ENCODE data around the gene SLC11A1. TPM values are rescaled to one million over a fixed set of nuclear protein-coding genes. Genes with fewer than 3 reads are reported as not detected.

SLC11A1 gene
- total RNA-seq, 2 experiments from 2014 or later = 0.13 to 0.23 TPM

DNA sequence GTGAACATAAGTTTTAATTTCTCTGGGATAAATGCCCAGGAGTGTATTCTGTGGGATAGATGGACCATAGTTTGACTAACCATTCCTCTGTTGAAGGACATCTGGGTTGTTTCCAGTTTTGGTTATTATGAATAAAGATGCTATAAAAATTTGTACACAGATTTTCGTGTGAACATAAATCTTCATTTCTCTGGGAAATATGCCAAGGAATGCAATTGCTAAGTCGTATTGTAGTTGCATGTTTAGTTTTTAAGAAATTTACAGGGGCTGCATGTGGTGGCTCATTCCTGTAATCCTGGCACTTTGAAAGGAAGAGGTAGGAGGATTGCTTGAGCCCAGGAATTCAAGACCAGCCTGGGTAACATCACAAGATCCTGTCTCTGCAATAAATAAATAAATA lies 6.9 kb upstream of the SLC11A1 start:
- no peak overlapping the region for H3K27ac Mint-ChIP-seq
- no peak for DNase-seq
- ChIA-PET CTCF (interaction anchor here (1.7 kb wide), 1 partner anchor 18 kb away, joined by 8 read pairs; the partner anchor contains the start of gene CATIP), POLR2A (no interaction called here)
- no peak for ATAC-seq
- H3K9me3 Mint-ChIP-seq = no peaks in the 10 kb centered on the region
- no peaks in the 10 kb centered on the region for H3K36me3 Mint-ChIP-seq (ENCODE audit: low read depth)
- no peaks in the 10 kb centered on the region for H3K27me3 Mint-ChIP-seq
- H3K4me1 Mint-ChIP-seq (ENCODE audit: low read depth) = no peaks in the 10 kb centered on the region
- H3K4me3 Mint-ChIP-seq = no peak overlapping the region
- TF ChIP-seq, protein P1, sequence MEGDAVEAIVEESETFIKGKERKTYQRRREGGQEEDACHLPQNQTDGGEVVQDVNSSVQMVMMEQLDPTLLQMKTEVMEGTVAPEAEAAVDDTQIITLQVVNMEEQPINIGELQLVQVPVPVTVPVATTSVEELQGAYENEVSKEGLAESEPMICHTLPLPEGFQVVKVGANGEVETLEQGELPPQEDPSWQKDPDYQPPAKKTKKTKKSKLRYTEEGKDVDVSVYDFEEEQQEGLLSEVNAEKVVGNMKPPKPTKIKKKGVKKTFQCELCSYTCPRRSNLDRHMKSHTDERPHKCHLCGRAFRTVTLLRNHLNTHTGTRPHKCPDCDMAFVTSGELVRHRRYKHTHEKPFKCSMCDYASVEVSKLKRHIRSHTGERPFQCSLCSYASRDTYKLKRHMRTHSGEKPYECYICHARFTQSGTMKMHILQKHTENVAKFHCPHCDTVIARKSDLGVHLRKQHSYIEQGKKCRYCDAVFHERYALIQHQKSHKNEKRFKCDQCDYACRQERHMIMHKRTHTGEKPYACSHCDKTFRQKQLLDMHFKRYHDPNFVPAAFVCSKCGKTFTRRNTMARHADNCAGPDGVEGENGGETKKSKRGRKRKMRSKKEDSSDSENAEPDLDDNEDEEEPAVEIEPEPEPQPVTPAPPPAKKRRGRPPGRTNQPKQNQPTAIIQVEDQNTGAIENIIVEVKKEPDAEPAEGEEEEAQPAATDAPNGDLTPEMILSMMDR (IDR thresholded peaks at IDR 0.05) = no peak
- intact Hi-C loops (cut with micrococcal nuclease) = no loop called here

DNA sequence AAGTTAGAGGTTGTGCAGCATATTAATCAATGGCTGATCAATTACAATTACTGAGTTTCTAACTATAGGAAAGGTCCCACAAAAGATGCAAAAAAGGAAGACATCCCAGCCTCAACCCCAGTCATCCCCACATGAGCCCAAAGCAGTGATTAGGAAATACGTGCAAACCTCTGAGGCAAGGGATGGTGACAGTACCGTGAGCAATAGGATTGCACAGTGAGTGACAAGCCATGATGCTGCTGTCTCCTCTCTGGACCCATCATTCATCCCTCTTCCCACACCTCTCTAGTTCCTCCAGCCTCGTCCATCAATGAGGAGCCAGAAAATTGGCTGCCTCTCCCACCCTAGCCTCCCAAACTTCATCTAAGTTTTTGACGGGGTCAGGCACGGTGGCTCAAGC lies 4.0 kb upstream of the SLC11A1 start:
- H3K4me3 Mint-ChIP-seq = no peak overlapping the region
- no peaks in the 10 kb centered on the region for H3K27me3 Mint-ChIP-seq
- DNase-seq (no peak), ATAC-seq (no peak)
- no peaks in the 10 kb centered on the region for H3K4me1 Mint-ChIP-seq (ENCODE audit: low read depth)
- H3K9me3 Mint-ChIP-seq = no peaks in the 10 kb centered on the region
- POLR2A ChIA-PET = no interaction called here
- no peaks in the 10 kb centered on the region for H3K36me3 Mint-ChIP-seq (ENCODE audit: low read depth)
- CTCF ChIA-PET = interaction anchor here (0.9 kb wide), 1 partner anchor 76 kb away, joined by 4 read pairs; no protein-coding TSS in a partner anchor
- H3K27ac Mint-ChIP-seq = no peak overlapping the region
- TF ChIP-seq, protein P1 (IDR thresholded peaks at IDR 0.05) = no peak
- intact Hi-C loops (cut with micrococcal nuclease) = no loop called here

DNA sequence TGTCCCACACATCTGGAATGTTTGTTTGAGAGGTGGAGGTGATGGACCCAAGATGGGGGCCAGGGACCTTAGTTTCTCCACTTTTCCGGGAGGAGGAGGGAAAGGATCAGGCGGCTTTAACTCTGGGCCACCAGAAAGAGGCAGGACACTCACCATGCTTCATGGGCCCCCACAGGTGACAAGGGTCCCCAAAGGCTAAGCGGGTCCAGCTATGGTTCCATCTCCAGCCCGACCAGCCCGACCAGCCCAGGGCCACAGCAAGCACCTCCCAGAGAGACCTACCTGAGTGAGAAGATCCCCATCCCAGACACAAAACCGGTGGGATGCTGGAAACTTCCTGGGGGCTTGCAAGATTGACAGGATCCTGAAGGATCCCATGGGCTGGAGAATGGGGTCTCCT lies 712 bp downstream of the SLC11A1 start:
- POLR2A ChIA-PET = interaction anchor here (0.9 kb wide), 1 partner anchor 10 kb away, joined by 3 read pairs; no protein-coding TSS in a partner anchor
- intact Hi-C loops (cut with micrococcal nuclease) = no loop called here
- CTCF ChIA-PET = interaction anchor here (1.0 kb wide), 1 partner anchor 90 kb away, joined by 3 read pairs; no protein-coding TSS in a partner anchor
- Mint-ChIP-seq H3K9me3 (no peaks in the 10 kb centered on the region), H3K27me3 (peaks cover 4% of the 10 kb centered on the region), H3K27ac (no peak overlapping the region), H3K4me1 (ENCODE audit: low read depth) (peaks cover 7% of the 10 kb centered on the region), H3K4me3 (no peak overlapping the region), H3K36me3 (ENCODE audit: low read depth) (no peaks in the 10 kb centered on the region)
- ATAC-seq (no peak), DNase-seq (no peak)
- TF ChIP-seq, protein P1 (IDR thresholded peaks at IDR 0.05) = no peak

DNA sequence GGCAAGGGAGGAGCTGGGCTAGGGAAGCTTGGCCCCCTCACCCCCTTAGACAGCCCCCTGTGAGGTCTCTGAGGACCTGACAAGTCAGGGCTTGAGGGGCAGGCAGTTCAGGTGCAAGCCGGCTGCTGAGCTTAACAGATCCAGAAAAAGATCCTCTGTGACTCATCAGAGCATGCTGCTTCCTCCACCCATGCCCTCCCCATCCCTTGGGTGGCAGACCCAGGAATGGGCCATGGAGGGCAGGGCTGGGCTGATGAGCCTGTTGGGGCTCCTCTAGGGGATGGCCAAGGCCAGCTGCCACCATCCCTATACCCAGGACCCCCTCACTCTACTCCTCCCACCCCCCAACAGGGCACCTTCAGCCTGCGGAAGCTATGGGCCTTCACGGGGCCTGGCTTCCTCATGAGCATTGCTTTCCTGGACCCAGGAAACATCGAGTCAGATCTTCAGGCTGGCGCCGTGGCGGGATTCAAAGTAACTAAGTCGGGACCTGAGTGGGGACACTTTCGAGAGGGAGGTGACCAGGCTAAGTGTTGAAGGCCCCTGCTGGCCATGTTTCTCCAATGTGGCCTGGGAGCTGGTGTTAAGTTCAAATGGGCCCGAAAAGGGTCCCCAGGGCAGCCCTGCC lies 1.9 kb downstream of the SLC11A1 start:
- TF ChIP-seq, protein P1 (IDR thresholded peaks at IDR 0.05) = no peak
- Mint-ChIP-seq H3K9me3 (no peaks in the 10 kb centered on the region), H3K36me3 (ENCODE audit: low read depth) (no peaks in the 10 kb centered on the region), H3K27me3 (peaks cover 4% of the 10 kb centered on the region), H3K4me3 (no peak overlapping the region), H3K4me1 (ENCODE audit: low read depth) (peaks cover 7% of the 10 kb centered on the region), H3K27ac (no peak overlapping the region)
- DNase-seq = no peak
- intact Hi-C loops (cut with micrococcal nuclease) = no loop called here
- CTCF ChIA-PET = interaction anchor here (1.0 to 2.6 kb wide), 3 partner anchors 9 to 82 kb away, joined by 3 to 8 read pairs (median 4); no protein-coding TSS in a partner anchor
- POLR2A ChIA-PET = no interaction called here
- ATAC-seq = no peak

DNA sequence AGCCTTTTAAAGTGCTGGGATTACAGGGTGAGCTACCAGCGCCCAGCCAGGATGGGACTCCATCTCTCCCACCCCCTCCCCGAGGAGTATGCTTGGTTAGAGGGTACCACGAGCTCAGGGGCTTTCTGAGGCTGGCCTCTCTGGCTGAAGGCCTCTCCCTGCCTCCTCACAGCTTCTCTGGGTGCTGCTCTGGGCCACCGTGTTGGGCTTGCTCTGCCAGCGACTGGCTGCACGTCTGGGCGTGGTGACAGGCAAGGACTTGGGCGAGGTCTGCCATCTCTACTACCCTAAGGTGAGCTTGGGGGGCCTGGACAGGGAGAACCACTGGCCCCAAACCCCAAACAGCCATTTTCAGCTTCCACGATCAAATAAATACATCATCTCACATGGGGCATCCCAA lies 2.9 kb downstream of the SLC11A1 start:
- Mint-ChIP-seq H3K9me3 (no peaks in the 10 kb centered on the region), H3K36me3 (ENCODE audit: low read depth) (no peaks in the 10 kb centered on the region), H3K27me3 (peaks cover 4% of the 10 kb centered on the region), H3K27ac (no peak overlapping the region), H3K4me3 (no peak overlapping the region), H3K4me1 (ENCODE audit: low read depth) (peaks cover 7% of the 10 kb centered on the region)
- ChIA-PET CTCF (interaction anchor here (2.6 kb wide), 1 partner anchor 8 kb away, joined by 8 read pairs; no protein-coding TSS in a partner anchor), POLR2A (no interaction called here)
- DNase-seq (no peak), ATAC-seq (no peak)
- intact Hi-C loops (cut with micrococcal nuclease) = no loop called here
- TF ChIP-seq, protein P1 (IDR thresholded peaks at IDR 0.05) = no peak

Measured in activated CD8-positive, alpha-beta T cell treated with anti-CD3 and anti-CD28 coated beads for 36 hours (primary cell).